HepG2 (cell line): ENCODE measurements around the gene C1QBP. TPM values are rescaled to one million over a fixed set of nuclear protein-coding genes. Genes with fewer than 3 reads are reported as not detected.

Source experiments
- IRF9 ChIP-seq: sonication (generic); formaldehyde crosslinking; IDR thresholded peaks from 2 replicates; pipeline ENCODE4 v1.8.0; 2022; ENCODE audit warnings: missing genetic modification reagents, mild to moderate bottlenecking, borderline replicate concordance
- PCBP2 ChIP-seq: fragments of 200-400 bp; formaldehyde crosslinking; optimal IDR thresholded peaks from 2 replicates; pipeline ENCODE3; 2018; ENCODE audit warnings: low read length, low read depth; ENCODE audit not compliant: poor library complexity, severe bottlenecking
- RBM22 ChIP-seq: fragments of 200-400 bp; formaldehyde crosslinking; optimal IDR thresholded peaks from 2 replicates; pipeline ENCODE3; 2017; ENCODE audit warnings: mild to moderate bottlenecking, low read length, moderate library complexity
- RFXANK ChIP-seq: IDR thresholded peaks from 2 replicates; pipeline ENCODE4 v1.6.1; 2016
- SP2 ChIP-seq: sonication (generic); formaldehyde crosslinking; IDR thresholded peaks from 2 replicates; pipeline ENCODE4 v1.5.1; 2020; ENCODE audit warnings: mild to moderate bottlenecking, missing genetic modification reagents
- SRSF4 ChIP-seq: fragments of 200-400 bp; formaldehyde crosslinking; IDR thresholded peaks from one replicate; pipeline ENCODE4 v1.6.1; 2018; ENCODE audit warnings: mild to moderate bottlenecking, low read depth, low read length, moderate library complexity; ENCODE audit not compliant: poor library complexity, severe bottlenecking
- ZFP1 ChIP-seq: IDR thresholded peaks from 2 replicates; pipeline ENCODE4 v1.6.1; 2016
- ZFP37 ChIP-seq: sonication (generic); formaldehyde crosslinking; IDR thresholded peaks from 2 replicates; pipeline ENCODE4 v1.4.0; 2020; ENCODE audit warnings: missing genetic modification reagents, borderline replicate concordance
- ZMYM2 ChIP-seq: sonication (generic); formaldehyde crosslinking; IDR thresholded peaks from 2 replicates; pipeline ENCODE4 v1.8.0; 2022; ENCODE audit warnings: mild to moderate bottlenecking, missing genetic modification reagents
- ZNF333 ChIP-seq: sonication (generic); formaldehyde crosslinking; IDR thresholded peaks from 2 replicates; pipeline ENCODE4 v1.4.0; 2020; ENCODE audit warnings: mild to moderate bottlenecking, missing genetic modification reagents, borderline replicate concordance
- ZNF33A ChIP-seq: sonication (generic); formaldehyde crosslinking; IDR thresholded peaks from 2 replicates; pipeline ENCODE4 v1.5.1; 2020; ENCODE audit warnings: missing genetic modification reagents, mild to moderate bottlenecking, moderate library complexity, borderline replicate concordance
- ZNF468 ChIP-seq: sonication (generic); formaldehyde crosslinking; IDR thresholded peaks from 2 replicates; pipeline ENCODE4 v1.8.0; 2022; ENCODE audit warnings: mild to moderate bottlenecking, moderate library complexity, missing genetic modification reagents
- ZNF543 ChIP-seq: sonication (generic); formaldehyde crosslinking; IDR thresholded peaks from 2 replicates; pipeline ENCODE4 v1.4.0; 2020; ENCODE audit warnings: mild to moderate bottlenecking, missing genetic modification reagents
- ZNF563 ChIP-seq: sonication (generic); formaldehyde crosslinking; IDR thresholded peaks from 2 replicates; pipeline ENCODE4 v1.8.0; 2022; ENCODE audit warnings: mild to moderate bottlenecking, moderate library complexity, missing genetic modification reagents
- ZNF619 ChIP-seq: sonication (generic); formaldehyde crosslinking; IDR thresholded peaks from 2 replicates; pipeline ENCODE4 v1.4.0; 2020; ENCODE audit warnings: mild to moderate bottlenecking, missing genetic modification reagents
- ZNF777 ChIP-seq: sonication (generic); formaldehyde crosslinking; IDR thresholded peaks from 2 replicates; pipeline ENCODE4 v1.4.0; 2020; ENCODE audit warnings: missing genetic modification reagents
- polyA plus RNA-seq, 8 experiments: library from polyadenylated mRNA; depleted of rRNA in 3 of 8; stranded (reverse) in 7 of 8; unstranded in 1 of 8; fragments of >200 nt; fragmentation: Illumina TruSeq in 4 of 8; extraction: Trizol in 4 of 8; gene quantifications; 2 replicates each; pipeline versions ENCODE4 v1.2.1 to v1.2.3, GENCODE V29; 2011 to 2016; ENCODE audit warnings: low read depth in 4 of 8, missing spikeins in 1 of 8, mixed read lengths in 1 of 8; ENCODE audit not compliant: insufficient read depth in 1 of 8
- total RNA-seq, 5 experiments: library from RNA; depleted of rRNA; stranded (reverse); fragments of >200 nt; fragmentation: Illumina TruSeq; extraction: Trizol; gene quantifications; 2 replicates each; pipeline ENCODE4 v1.2.3, GENCODE V29; 2016; ENCODE audit warnings: low read depth in 1 of 5
- TF ChIP-seq, protein P1 (sequence below): sonication (generic); formaldehyde crosslinking; IDR thresholded peaks from 2 replicates; pipeline ENCODE4 v1.5.0; 2020; ENCODE audit warnings: missing genetic modification reagents
- TF ChIP-seq, protein P2 (sequence below): sonication (generic); formaldehyde crosslinking; conservative IDR thresholded peaks from 2 replicates; pipeline ENCODE4 v1.4.0; 2020; ENCODE audit warnings: mild to moderate bottlenecking, missing genetic modification reagents, moderate library complexity
- TF ChIP-seq, protein P3 (sequence below): sonication (generic); formaldehyde crosslinking; IDR thresholded peaks from 2 replicates; pipeline ENCODE4 v1.5.0; 2020; ENCODE audit warnings: missing genetic modification reagents, mild to moderate bottlenecking, borderline replicate concordance
- TF ChIP-seq, protein P4 (sequence below): sonication (generic); formaldehyde crosslinking; IDR thresholded peaks from 2 replicates; pipeline ENCODE4 v1.5.0; 2020; ENCODE audit warnings: mild to moderate bottlenecking, missing genetic modification reagents, borderline replicate concordance

C1QBP gene
- total and polyA plus RNA-seq, 2 of the 13 experiments (the other 11 are each of a cell fraction or from before 2014, with no cell fraction given): 219 to 680 TPM

- TF ChIP-seq ZNF563 (CRISPR knock-in tag) (peak; percentile 95), PCBP2 (no peak), RBM22 (peak; percentile 70), ZNF619 (CRISPR knock-in tag) (no peak), ZNF777 (CRISPR knock-in tag) (peak; percentile 80), ZNF468 (CRISPR knock-in tag) (no peak), IRF9 (CRISPR knock-in tag) (peak; percentile 95; the same call in 1 of the 2 replicates), SRSF4 (no peak), ZNF333 (peak; percentile 86), RFXANK (CRISPR knock-in tag) (no peak), ZNF33A (CRISPR knock-in tag) (no peak), SP2 (CRISPR knock-in tag) (peak; percentile 80), ZFP37 (CRISPR knock-in tag) (no peak), ZMYM2 (CRISPR knock-in tag) (peak; percentile 70; the same call in 1 of the 2 replicates), ZNF543 (peak; percentile 80; the same call in 1 of the 2 replicates), ZFP1 (CRISPR knock-in tag) (no peak)
- TF ChIP-seq, protein P1, sequence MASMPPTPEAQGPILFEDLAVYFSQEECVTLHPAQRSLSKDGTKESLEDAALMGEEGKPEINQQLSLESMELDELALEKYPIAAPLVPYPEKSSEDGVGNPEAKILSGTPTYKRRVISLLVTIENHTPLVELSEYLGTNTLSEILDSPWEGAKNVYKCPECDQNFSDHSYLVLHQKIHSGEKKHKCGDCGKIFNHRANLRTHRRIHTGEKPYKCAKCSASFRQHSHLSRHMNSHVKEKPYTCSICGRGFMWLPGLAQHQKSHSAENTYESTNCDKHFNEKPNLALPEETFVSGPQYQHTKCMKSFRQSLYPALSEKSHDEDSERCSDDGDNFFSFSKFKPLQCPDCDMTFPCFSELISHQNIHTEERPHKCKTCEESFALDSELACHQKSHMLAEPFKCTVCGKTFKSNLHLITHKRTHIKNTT (CRISPR knock-in tag): no peak
- TF ChIP-seq, protein P2, sequence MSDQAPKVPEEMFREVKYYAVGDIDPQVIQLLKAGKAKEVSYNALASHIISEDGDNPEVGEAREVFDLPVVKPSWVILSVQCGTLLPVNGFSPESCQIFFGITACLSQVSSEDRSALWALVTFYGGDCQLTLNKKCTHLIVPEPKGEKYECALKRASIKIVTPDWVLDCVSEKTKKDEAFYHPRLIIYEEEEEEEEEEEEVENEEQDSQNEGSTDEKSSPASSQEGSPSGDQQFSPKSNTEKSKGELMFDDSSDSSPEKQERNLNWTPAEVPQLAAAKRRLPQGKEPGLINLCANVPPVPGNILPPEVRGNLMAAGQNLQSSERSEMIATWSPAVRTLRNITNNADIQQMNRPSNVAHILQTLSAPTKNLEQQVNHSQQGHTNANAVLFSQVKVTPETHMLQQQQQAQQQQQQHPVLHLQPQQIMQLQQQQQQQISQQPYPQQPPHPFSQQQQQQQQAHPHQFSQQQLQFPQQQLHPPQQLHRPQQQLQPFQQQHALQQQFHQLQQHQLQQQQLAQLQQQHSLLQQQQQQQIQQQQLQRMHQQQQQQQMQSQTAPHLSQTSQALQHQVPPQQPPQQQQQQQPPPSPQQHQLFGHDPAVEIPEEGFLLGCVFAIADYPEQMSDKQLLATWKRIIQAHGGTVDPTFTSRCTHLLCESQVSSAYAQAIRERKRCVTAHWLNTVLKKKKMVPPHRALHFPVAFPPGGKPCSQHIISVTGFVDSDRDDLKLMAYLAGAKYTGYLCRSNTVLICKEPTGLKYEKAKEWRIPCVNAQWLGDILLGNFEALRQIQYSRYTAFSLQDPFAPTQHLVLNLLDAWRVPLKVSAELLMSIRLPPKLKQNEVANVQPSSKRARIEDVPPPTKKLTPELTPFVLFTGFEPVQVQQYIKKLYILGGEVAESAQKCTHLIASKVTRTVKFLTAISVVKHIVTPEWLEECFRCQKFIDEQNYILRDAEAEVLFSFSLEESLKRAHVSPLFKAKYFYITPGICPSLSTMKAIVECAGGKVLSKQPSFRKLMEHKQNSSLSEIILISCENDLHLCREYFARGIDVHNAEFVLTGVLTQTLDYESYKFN: peak; percentile 52; the same call in 1 of the 2 replicates
- TF ChIP-seq, protein P3, sequence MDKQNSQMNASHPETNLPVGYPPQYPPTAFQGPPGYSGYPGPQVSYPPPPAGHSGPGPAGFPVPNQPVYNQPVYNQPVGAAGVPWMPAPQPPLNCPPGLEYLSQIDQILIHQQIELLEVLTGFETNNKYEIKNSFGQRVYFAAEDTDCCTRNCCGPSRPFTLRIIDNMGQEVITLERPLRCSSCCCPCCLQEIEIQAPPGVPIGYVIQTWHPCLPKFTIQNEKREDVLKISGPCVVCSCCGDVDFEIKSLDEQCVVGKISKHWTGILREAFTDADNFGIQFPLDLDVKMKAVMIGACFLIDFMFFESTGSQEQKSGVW (CRISPR knock-in tag): no peak
- TF ChIP-seq, protein P4, sequence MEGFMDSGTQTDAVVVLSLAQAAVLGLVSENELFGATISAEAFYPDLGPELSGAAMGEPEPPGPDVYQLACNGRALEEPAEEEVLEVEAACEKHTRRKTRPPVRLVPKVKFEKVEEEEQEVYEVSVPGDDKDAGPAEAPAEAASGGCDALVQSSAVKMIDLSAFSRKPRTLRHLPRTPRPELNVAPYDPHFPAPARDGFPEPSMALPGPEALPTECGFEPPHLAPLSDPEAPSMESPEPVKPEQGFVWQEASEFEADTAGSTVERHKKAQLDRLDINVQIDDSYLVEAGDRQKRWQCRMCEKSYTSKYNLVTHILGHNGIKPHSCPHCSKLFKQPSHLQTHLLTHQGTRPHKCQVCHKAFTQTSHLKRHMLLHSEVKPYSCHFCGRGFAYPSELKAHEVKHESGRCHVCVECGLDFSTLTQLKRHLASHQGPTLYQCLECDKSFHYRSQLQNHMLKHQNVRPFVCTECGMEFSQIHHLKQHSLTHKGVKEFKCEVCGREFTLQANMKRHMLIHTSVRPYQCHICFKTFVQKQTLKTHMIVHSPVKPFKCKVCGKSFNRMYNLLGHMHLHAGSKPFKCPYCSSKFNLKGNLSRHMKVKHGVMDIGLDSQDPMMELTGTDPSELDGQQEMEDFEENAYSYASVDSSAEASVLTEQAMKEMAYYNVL (CRISPR knock-in tag): peak; percentile 63; the same call in 1 of the 2 replicates
Observed at GRCh38 chr17:5438716-5439445, at the start of gene C1QBP (continued).
